ENCODE data around the gene COLEC12.

The COLEC12 gene

GRCh38 chr18:376311-376710 lies 124.2 kb downstream of the COLEC12 start:
- no peak for TF ChIP-seq CTCF (conservative IDR thresholded peaks at IDR 0.05)
- TF ChIP-seq ZFX (IDR thresholded peaks at IDR 0.05), result no peak

GRCh38 chr18:374721-375168 lies 125.8 kb downstream of the COLEC12 start:
- TF ChIP-seq CTCF (conservative IDR thresholded peaks at IDR 0.05) (no peak), ZFX (IDR thresholded peaks at IDR 0.05) (no peak)
- no peak overlapping the region for H3K27ac ChIP-seq

More at GRCh38 chr18:376311-376710, 124.2 kb downstream of the COLEC12 start:
- H3K27ac ChIP-seq, result no peak overlapping the region

- TF ChIP-seq CTCF (conservative IDR thresholded peaks at IDR 0.05) (no peak), ZFX (IDR thresholded peaks at IDR 0.05) (no peak)
- no peak overlapping the region for H3K27ac ChIP-seq
Observed at GRCh38 chr18:373780-374179, 126.7 kb downstream of the COLEC12 start.

GRCh38 chr18:371609-371982 lies 128.9 kb downstream of the COLEC12 start:
- H3K27ac ChIP-seq, result no peak overlapping the region
- TF ChIP-seq CTCF (conservative IDR thresholded peaks at IDR 0.05), result no peak
- no peak for TF ChIP-seq ZFX (IDR thresholded peaks at IDR 0.05)

GRCh38 chr18:370751-371608 lies 129.5 kb downstream of the COLEC12 start:
- no peak overlapping the region for H3K27ac ChIP-seq

GRCh38 chr18:369224-370015 lies 131.1 kb downstream of the COLEC12 start:
- H3K27ac ChIP-seq, result no peak overlapping the region
- no peak for TF ChIP-seq CTCF (conservative IDR thresholded peaks at IDR 0.05)

More at GRCh38 chr18:370751-371608, 129.5 kb downstream of the COLEC12 start:
- TF ChIP-seq ZFX (IDR thresholded peaks at IDR 0.05) (no peak), CTCF (conservative IDR thresholded peaks at IDR 0.05) (no peak)
